CD4-positive, alpha-beta T cell (primary cell): Measurements from ENCODE around the gene GKN2. TPM values are rescaled to one million over a fixed set of nuclear protein-coding genes. Genes with fewer than 3 reads are reported as not detected.

Experiments
- ATAC-seq: fragments of 200-7000 bp; cut with Tn5 transposase; one replicate; pipeline ENCODE4 v1.10.0; 2022; ENCODE audit warnings: mild to moderate bottlenecking; ENCODE audit not compliant: poor library complexity
- CTCF ChIA-PET: fragments of 350-600 bp; sonication (Branson Sonifier 250); formaldehyde crosslinking; loops from one replicate; lab custom pipeline; 2021; ENCODE audit warnings: antibody characterized with exemption, inconsistent platforms; lab: Charles Lee
- POLR2A ChIA-PET: fragments of 350-600 bp; sonication (Branson Sonifier 250); formaldehyde crosslinking; loops from one replicate; lab custom pipeline; 2021; ENCODE audit warnings: antibody characterized with exemption, inconsistent platforms; lab: Charles Lee
- DNase-seq, 14 experiments: peaks; one replicate each; pipeline ENCODE4 v3.0.0-alpha.2; 2013 to 2020; ENCODE audit warnings: mixed read lengths in 2 of 14
- H3K27ac ChIP-seq, 2 donors: one replicate each; pipeline versions ENCODE4 v1.5.1 to v1.7.0; 2013; ENCODE audit warnings: low read length in 2 of 2, low read depth in 1 of 2, mild to moderate bottlenecking in 1 of 2
- H3K27me3 ChIP-seq, 2 experiments: 1 replicate in 1 of 2; 2 replicates in 1 of 2; pipeline versions ENCODE4 v1.6.1 to v1.7.0; 2013; ENCODE audit warnings: low read length in 2 of 2, control low read depth in 1 of 2, mild to moderate bottlenecking in 1 of 2, moderate library complexity in 1 of 2; ENCODE audit not compliant: insufficient read depth in 2 of 2, control insufficient read depth in 1 of 2
- H3K36me3 ChIP-seq: one replicate; pipeline ENCODE4 v1.6.1; 2013; ENCODE audit warnings: low read length, control low read depth; ENCODE audit not compliant: insufficient read depth
- H3K4me1 ChIP-seq: one replicate; pipeline ENCODE4 v1.6.1; 2013; ENCODE audit warnings: low read length, control low read depth; ENCODE audit not compliant: insufficient read depth
- H3K4me3 ChIP-seq: one replicate; pipeline ENCODE4 v1.5.1; 2013; ENCODE audit warnings: mild to moderate bottlenecking, low read length, moderate library complexity
- H3K9me3 ChIP-seq, 2 experiments: 1 replicate in 1 of 2; 2 replicates in 1 of 2; pipeline versions ENCODE4 v1.6.1 to v1.7.0; 2013; ENCODE audit warnings: low read length in 2 of 2, mild to moderate bottlenecking in 2 of 2, control low read depth in 1 of 2, moderate library complexity in 1 of 2; ENCODE audit not compliant: control insufficient read depth in 1 of 2, insufficient read depth in 1 of 2
- H3K27ac Mint-ChIP-seq: one replicate; pipeline ENCODE4 v1.8.0; 2020; ENCODE audit warnings: mixed read lengths
- H3K27me3 Mint-ChIP-seq: one replicate; pipeline ENCODE4 v1.8.0; 2021; ENCODE audit warnings: mixed read lengths
- H3K36me3 Mint-ChIP-seq: one replicate; pipeline ENCODE4 v1.8.0; 2021; ENCODE audit warnings: low read depth, mixed read lengths
- H3K4me1 Mint-ChIP-seq: one replicate; pipeline ENCODE4 v1.8.0; 2021; ENCODE audit warnings: low read depth, mixed read lengths
- H3K4me3 Mint-ChIP-seq: one replicate; pipeline ENCODE4 v1.8.0; 2020; ENCODE audit warnings: mild to moderate bottlenecking, mixed read lengths
- H3K9me3 Mint-ChIP-seq: one replicate; pipeline ENCODE4 v1.8.0; 2020; ENCODE audit warnings: mixed read lengths
- CTCF ChIP-seq: fragments of 200-600 bp; IDR thresholded peaks from one replicate; pipeline ENCODE4 v1.8.0; 2022; ENCODE audit warnings: antibody characterized with exemption, mild to moderate bottlenecking
- intact Hi-C, 2 experiments: fragments of 100-400 bp; cut with DNase I in 1 of 2; cut with micrococcal nuclease in 1 of 2; formaldehyde crosslinking; loops; one replicate each; pipeline versions ENCODE4 v1.15.1 to v1.9.0; 2023 to 2025; cut with DNase I, micrococcal nuclease
- total RNA-seq, 174 experiments: library from RNA in 2 of 174; stranded (reverse) in 2 of 174; gene quantifications; one replicate each; pipeline ENCODE4 v1.2.3 and lab custom pipeline; 2021 to 2026

GKN2 gene
- total RNA-seq, 2 experiments from 2014 or later, result not detected

- no peak for TF ChIP-seq CTCF
- Histone ChIP-seq H3K4me1 (no peaks in the 10 kb centered on the region), H3K36me3 (no peaks in the 10 kb centered on the region), H3K4me3 (no peak overlapping the region), H3K27ac (no peak overlapping the region), H3K27me3 (peaks cover 0 to 4% of the 10 kb centered on the region in 2 experiments), H3K9me3 (no peaks in the 10 kb centered on the region)
- Mint-ChIP-seq H3K4me3 (no peak overlapping the region), H3K27me3 (peaks cover 21% of the 10 kb centered on the region), H3K4me1 (no peaks in the 10 kb centered on the region), H3K9me3 (peaks cover 4% of the 10 kb centered on the region), H3K36me3 (no peaks in the 10 kb centered on the region), H3K27ac (no peak overlapping the region)
- intact Hi-C loops, result no loop called here
- ChIA-PET POLR2A (no interaction called here), CTCF (no interaction called here)
- ATAC-seq (no peak), DNase-seq (no peak)
These were observed 16.3 kb downstream of the GKN2 start for GRCh38 chr2:68936427-68936826.

- Mint-ChIP-seq H3K9me3 (peaks cover 4% of the 10 kb centered on the region), H3K36me3 (no peaks in the 10 kb centered on the region), H3K27ac (no peak overlapping the region), H3K4me3 (no peak overlapping the region), H3K27me3 (peaks cover 14% of the 10 kb centered on the region), H3K4me1 (no peaks in the 10 kb centered on the region)
- Histone ChIP-seq H3K27ac (no peak overlapping the region), H3K36me3 (no peaks in the 10 kb centered on the region), H3K27me3 (peaks cover 0 to 4% of the 10 kb centered on the region in 2 experiments), H3K4me3 (no peak overlapping the region), H3K4me1 (no peaks in the 10 kb centered on the region), H3K9me3 (no peaks in the 10 kb centered on the region)
- POLR2A ChIA-PET, result no interaction called here
- DNase-seq (no peak), ATAC-seq (no peak)
- intact Hi-C loops, result no loop called here
- TF ChIP-seq CTCF, result no peak
- CTCF ChIA-PET, result interaction anchor here (0.7 to 2.8 kb wide), 2 partner anchors 8 to 477 kb away, joined by 3 to 12 read pairs; no protein-coding TSS in a partner anchor
These were observed 17.2 kb downstream of the GKN2 start for GRCh38 chr2:68935471-68935870.

GRCh38 chr2:68934021-68934420 lies 18.7 kb downstream of the GKN2 start:
- ATAC-seq (no peak), DNase-seq (no peak)
- Mint-ChIP-seq H3K4me3 (no peak overlapping the region), H3K36me3 (no peaks in the 10 kb centered on the region), H3K4me1 (no peaks in the 10 kb centered on the region), H3K27ac (no peak overlapping the region), H3K27me3 (peaks cover 5% of the 10 kb centered on the region), H3K9me3 (no peaks in the 10 kb centered on the region)
- no peaks in the 10 kb centered on the region for H3K9me3 ChIP-seq
- no peak overlapping the region for H3K27ac ChIP-seq
- H3K4me1 ChIP-seq, result no peaks in the 10 kb centered on the region
- peaks cover 0 to 4% of the 10 kb centered on the region in 2 experiments for H3K27me3 ChIP-seq
- no peak for TF ChIP-seq CTCF
- intact Hi-C loops, result no loop called here
- H3K36me3 ChIP-seq, result no peaks in the 10 kb centered on the region
- H3K4me3 ChIP-seq, result no peak overlapping the region
- POLR2A ChIA-PET, result no interaction called here
- CTCF ChIA-PET, result interaction anchor here (1.7 to 2.8 kb wide), 2 partner anchors 10 to 471 kb away, joined by 4 to 12 read pairs; no protein-coding TSS in a partner anchor
